Heart right ventricle (tissue), 16 donors: Measurements from ENCODE around the gene NCAM1. TPM values are rescaled to one million over a fixed set of nuclear protein-coding genes. Genes with fewer than 3 reads are reported as not detected.

Source experiments
- ATAC-seq, 8 donors: fragments of 200-7000 bp; cut with Tn5 transposase; one replicate each; pipeline ENCODE4 v1.9.1; 2020; ENCODE audit warnings: mild to moderate bottlenecking in 8 of 8, moderate library complexity in 8 of 8, moderate number of reproducible peaks in 1 of 8
- DNase-seq, 2 donors: peaks; one replicate each; pipeline ENCODE4 v3.0.0-alpha.2; 2020
- H3K27ac ChIP-seq, 10 donors: fragments of 200-600 bp; sonication (generic) in 2 of 10; one replicate each; pipeline versions ENCODE4 v1.5.0 to v1.8.0; 2020 to 2022; ENCODE audit warnings: mild to moderate bottlenecking in 3 of 10
- H3K27me3 ChIP-seq, 7 donors: fragments of 200-600 bp; one replicate each; pipeline ENCODE4 v1.8.0; 2021 to 2022; ENCODE audit warnings: mild to moderate bottlenecking in 2 of 7
- H3K36me3 ChIP-seq, 9 donors: fragments of 200-600 bp; sonication (generic) in 1 of 9; one replicate each; pipeline versions ENCODE4 v1.5.0 to v1.8.0; 2020 to 2022; ENCODE audit warnings: mild to moderate bottlenecking in 2 of 9
- H3K4me1 ChIP-seq, 9 donors: fragments of 200-600 bp; sonication (generic) in 1 of 9; one replicate each; pipeline versions ENCODE4 v1.5.0 to v1.8.0; 2020 to 2022; ENCODE audit warnings: mild to moderate bottlenecking in 4 of 9
- H3K4me3 ChIP-seq, 10 donors: fragments of 200-600 bp; sonication (generic) in 2 of 10; one replicate each; pipeline versions ENCODE4 v1.5.0 to v1.8.0; 2020 to 2022; ENCODE audit warnings: mild to moderate bottlenecking in 7 of 10, moderate library complexity in 2 of 10
- H3K9me3 ChIP-seq, 11 donors: fragments of 200-600 bp in 10 of 11; sonication (generic) in 2 of 11; one replicate each; pipeline versions ENCODE4 v1.5.0 to v1.8.0; 2013 to 2022; ENCODE audit warnings: mild to moderate bottlenecking in 2 of 11, control low read depth in 1 of 11, moderate library complexity in 1 of 11
- CTCF ChIP-seq, 9 donors: fragments of 200-600 bp; sonication (generic) in 2 of 9; IDR thresholded peaks; one replicate each; pipeline versions ENCODE4 v1.5.0 to v1.8.0; 2021 to 2022; ENCODE audit warnings: antibody characterized with exemption in 9 of 9, mild to moderate bottlenecking in 5 of 9, moderate library complexity in 1 of 9
- WGBS, 2 donors: extraction: QIAGEN DNeasy Blood & Tissue Kit; methylation state at CpG; one replicate each; pipeline ENCODE4 v1.1.7; 2013; ENCODE audit warnings: inconsistent platforms in 1 of 2; 5-methylcytosine and 5-hydroxymethylcytosine counted together
- intact Hi-C, 10 donors: fragments of 100-400 bp; cut with DNase I; formaldehyde crosslinking; loops; one replicate each; pipeline versions ENCODE4 v1.11.1 to v1.14.2; 2022
- polyA plus RNA-seq, 2 donors: library from polyadenylated mRNA; stranded (reverse); fragments of 200-250 nt; gene quantifications; one replicate each; pipeline ENCODE4 v1.2.3, GENCODE V29; 2013
- total RNA-seq, 10 donors: library from RNA; stranded (reverse); fragmentation: NEBNext Ultra II Directional in 3 of 10; extraction: Animal tissue kit (Norgen Biotek cat#: 25700) in 3 of 10; gene quantifications; one replicate each; pipeline versions ENCODE4 v1.2.1 to v1.2.4, GENCODE V29; 2021 to 2023
- donor health status: Arrhythmogenic right ventricular cardiomyopathy.
- donor health status: ischemic (EF 13 %, LVEDD 7.1; RV severe dilation, severe dysfunction).
- donor health status: healthy with polysubstance abuse.
- donor health status: DM: no; HTN: yes; CAD: no.
- donor health status: DM: no; HTN: no; CAD: no.
- donor health status: ischemic (EF 25% LVEDD 6.9; RV normal size, moderate dysfunction).
- donor health status: ischemic (EF 25% LVEDD 5.7; RV mildly dilated, moderate dysfunction).
- donor health status: healthy.
- donor health status: DM: yes; HTN: yes; CAD: no.
- donor health status: Ischemic cardiomyopathy.
- donor health status: ischemic (EF 35%, LVEDD 5.7; RV mildly dilated, moderate dysfunction).
- donor health status: nonischemic (EF 11% LVEDD 7.7; RV severe dilation, severe dysfunction).
- donor health status: DM: yes; HTN: yes; CAD: no.
- donor health status: PGD.
- donor health status: ischemic (EF 29% LVEDD 5.4; RV normal size, mild dysfunction).
- donor health status: nonischemic (EF 23%, LVEDD 6.1; RV moderate dilation, normal function).

NCAM1 gene
- total and polyA plus RNA-seq, 12 donors = 76.8 to 454 (median 328) TPM

GRCh38 chr11:113072237-113072858 lies 111.1 kb downstream of the NCAM1 start:
- Histone ChIP-seq H3K27ac (no peak overlapping the region), H3K9me3 (no peaks in the 10 kb centered on the region), H3K4me3 (no peak overlapping the region), H3K36me3 (no peaks in the 10 kb centered on the region), H3K4me1 (peaks cover 0 to 60% (median 7%) of the 10 kb centered on the region in 9 donors), H3K27me3 (no peaks in the 10 kb centered on the region)
- DNase-seq = no peak
- TF ChIP-seq CTCF (IDR thresholded peaks at IDR 0.05) = no peak
- ATAC-seq = no peak
- intact Hi-C loops = no loop called here
- 63 to 69% methylated on average over 5 of the region's 5 CpGs for WGBS, 2 donors

GRCh38 chr11:113073290-113073953 lies 112.2 kb downstream of the NCAM1 start:
- ATAC-seq = peak in 4 of 8 donors; percentile 62 to 72 (median 64)
- 56 to 65% methylated on average over 3 of the region's 3 CpGs for WGBS, 2 donors

GRCh38 chr11:113075586-113076095 lies 114.4 kb downstream of the NCAM1 start:
- H3K27ac ChIP-seq = peak overlapping the region in 6 of 10 donors; percentile 16 to 69 (median 32)
- WGBS, 2 donors = 23 to 32% methylated on average over 1 of the region's 1 CpG
- H3K4me3 ChIP-seq = no peak overlapping the region
- H3K9me3 ChIP-seq = no peaks in the 10 kb centered on the region
- H3K27me3 ChIP-seq = no peaks in the 10 kb centered on the region
- TF ChIP-seq CTCF (IDR thresholded peaks at IDR 0.05) = no peak
- ATAC-seq (no peak), DNase-seq (no peak)
- intact Hi-C loops = no loop called here
- peaks cover 0 to 49% (median 7%) of the 10 kb centered on the region in 9 donors for H3K4me1 ChIP-seq
- H3K36me3 ChIP-seq = no peaks in the 10 kb centered on the region

More at GRCh38 chr11:113073290-113073953, 112.2 kb downstream of the NCAM1 start:
- intact Hi-C loops = no loop called here
- no peaks in the 10 kb centered on the region for H3K36me3 ChIP-seq
- no peaks in the 10 kb centered on the region for H3K27me3 ChIP-seq
- no peak for TF ChIP-seq CTCF (IDR thresholded peaks at IDR 0.05)
- H3K4me1 ChIP-seq = peaks cover 0 to 64% (median 7%) of the 10 kb centered on the region in 9 donors
- H3K27ac ChIP-seq = peak overlapping the region in 6 of 10 donors; percentile 30 to 69 (median 42)
- DNase-seq = no peak
- H3K9me3 ChIP-seq = no peaks in the 10 kb centered on the region
- H3K4me3 ChIP-seq = no peak overlapping the region

- DNase-seq (peak in 1 of 2 donors; percentile 14), ATAC-seq (peak in 7 of 8 donors; percentile 13 to 47 (median 28))
- Histone ChIP-seq H3K27me3 (no peaks in the 10 kb centered on the region), H3K4me3 (no peak overlapping the region), H3K4me1 (peaks cover 0 to 44% (median 7%) of the 10 kb centered on the region in 9 donors), H3K36me3 (no peaks in the 10 kb centered on the region), H3K9me3 (no peaks in the 10 kb centered on the region), H3K27ac (peak overlapping the region in 3 of 10 donors; percentile 2 to 44 (median 23))
- no peak for TF ChIP-seq CTCF (IDR thresholded peaks at IDR 0.05)
- WGBS, 2 donors = 59 to 69% methylated on average over 6 of the region's 6 CpGs
- intact Hi-C loops = no loop called here
Observed at GRCh38 chr11:113077379-113077778, 116.2 kb downstream of the NCAM1 start.
